GM12873 (cell line): ENCODE results near the gene KRTAP19-8.

Experiments used
- CTCF ChIP-seq: IDR thresholded peaks from 2 replicates; pipeline ENCODE4 v1.5.1; 2012; ENCODE audit warnings: low read depth, mild to moderate bottlenecking, moderate library complexity, low read length, control low read depth; ENCODE audit not compliant: insufficient read depth; ENCODE audit errors: missing control alignments

The KRTAP19-8 gene

GRCh38 chr21:31038376-31038775 lies at the start of gene KRTAP19-8:
TSS of gene KRTAP19-8 (minus strand) at chr21:31038476. CDS start at chr21:31038443, 33 bp downstream.
- TF ChIP-seq CTCF, result no peak

- TF ChIP-seq CTCF, result no peak
Measured at GRCh38 chr21:31087639-31088473, 49.6 kb upstream of the KRTAP19-8 start.

GRCh38 chr21:31084689-31085088 lies 46.4 kb upstream of the KRTAP19-8 start:
- no peak for TF ChIP-seq CTCF

- no peak for TF ChIP-seq CTCF
Measured at GRCh38 chr21:31078796-31079195, 40.5 kb upstream of the KRTAP19-8 start.

GRCh38 chr21:31078216-31078615 lies 39.9 kb upstream of the KRTAP19-8 start:
- TF ChIP-seq CTCF, result no peak

- no peak for TF ChIP-seq CTCF
Measured at GRCh38 chr21:31075848-31076247, 37.6 kb upstream of the KRTAP19-8 start.

GRCh38 chr21:31072533-31072932 lies 34.3 kb upstream of the KRTAP19-8 start:
- TF ChIP-seq CTCF, result no peak
